H1 (cell line): ENCODE data around the gene GPR21. TPM values are rescaled to one million over a fixed set of nuclear protein-coding genes. Genes with fewer than 3 reads are reported as not detected.

Experiments
- CHD1 ChIP-seq: IDR thresholded peaks from 2 replicates; pipeline ENCODE4 v1.6.1; 2012; ENCODE audit warnings: low read depth, low read length, improper control_type of control experiment
- CREB1 ChIP-seq: IDR thresholded peaks from 2 replicates; pipeline ENCODE4 v1.6.1; 2012; ENCODE audit warnings: inconsistent platforms
- KDM5A ChIP-seq: fragments of 200-600 bp; IDR thresholded peaks from 2 replicates; pipeline ENCODE4 v1.7.1; 2012; ENCODE audit warnings: mild to moderate bottlenecking, low read length, inconsistent platforms, mixed read lengths
- PHF8 ChIP-seq: fragments of 200-600 bp; sonication (generic); conservative IDR thresholded peaks from 2 replicates; pipeline ENCODE4 v1.7.1; 2012; ENCODE audit warnings: low read depth, mild to moderate bottlenecking, inconsistent platforms, low read length, moderate library complexity
- RNF2 ChIP-seq: fragments of 200-900, 300-1000 bp; sonication (generic); IDR thresholded peaks from 2 replicates; pipeline ENCODE4 v1.7.1; 2016; ENCODE audit warnings: borderline replicate concordance, low read depth, mild to moderate bottlenecking, antibody characterized with exemption, low read length; ENCODE audit not compliant: poor library complexity, severe bottlenecking; ENCODE audit errors: missing control alignments
- polyA plus RNA-seq, 7 experiments: library from polyadenylated mRNA; depleted of rRNA in 3 of 7; stranded (reverse) in 5 of 7; unstranded in 2 of 7; fragments of >200 nt in 5 of 7; fragments of 200-250 nt in 2 of 7; gene quantifications; 1 replicate in 5 of 7; 2 replicates in 1 of 7; 4 replicates in 1 of 7; pipeline versions ENCODE4 v1.2.1 to v1.2.3, GENCODE V29; 2011 to 2013; ENCODE audit warnings: missing spikeins in 2 of 7, mixed read lengths in 2 of 7
- small RNA-seq: library from polyadenylated mRNA; stranded (forward); fragments of <200 nt; extraction: miRNeasy Mini kit (QIAGEN cat#:217004); gene quantifications from one replicate; pipeline ENCODE3, GENCODE V24; 2013; ENCODE audit not compliant: insufficient read depth
- total RNA-seq: library from RNA; stranded (reverse); fragmentation: NEBNext Ultra II Directional; extraction: Animal tissue kit (Norgen Biotek cat#: 25700); gene quantifications from 2 replicates; pipeline ENCODE4 v1.2.1, GENCODE V29; 2021
- TF ChIP-seq, protein P1 (sequence below), 3 experiments: IDR thresholded peaks; 1 replicate in 2 of 3; 2 replicates in 1 of 3; pipeline versions ENCODE4 v1.5.1 to v1.6.1; 2011; ENCODE audit warnings: low read length in 3 of 3, mild to moderate bottlenecking in 3 of 3, inconsistent platforms in 2 of 3, low read depth in 1 of 3, moderate library complexity in 1 of 3; ENCODE audit not compliant: insufficient read depth in 1 of 3; ENCODE audit errors: control extremely low read depth in 1 of 3

The GPR21 gene
- total and polyA plus RNA-seq, 2 of the 8 experiments (the other 6 are each of a cell fraction or from before 2014, with no cell fraction given): 0.58 to 0.71 TPM

DNA sequence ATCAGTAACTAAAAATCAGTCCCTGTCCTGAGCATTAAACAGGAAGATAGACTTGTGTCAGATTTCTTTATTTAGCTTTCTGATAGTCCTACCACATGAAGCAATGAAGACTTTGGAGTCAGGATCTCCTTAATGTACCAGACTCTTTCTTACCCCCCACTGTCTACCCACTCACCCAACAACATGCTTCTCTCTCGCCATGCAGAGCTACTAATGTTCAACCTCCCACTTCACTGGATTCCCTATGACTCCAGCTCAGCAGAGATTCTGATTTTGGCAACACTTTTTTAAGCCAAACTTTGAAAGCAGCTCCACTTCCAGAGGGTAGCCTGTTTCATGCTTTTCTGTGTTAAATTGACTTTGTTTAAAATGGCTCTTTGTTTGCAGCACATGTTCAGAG is 50.8 kb downstream of the GPR21 start (continued):
- TF ChIP-seq RNF2 (no peak), CHD1 (no peak), CREB1 (no peak), PHF8 (no peak), KDM5A (no peak)
- TF ChIP-seq, protein P1, sequence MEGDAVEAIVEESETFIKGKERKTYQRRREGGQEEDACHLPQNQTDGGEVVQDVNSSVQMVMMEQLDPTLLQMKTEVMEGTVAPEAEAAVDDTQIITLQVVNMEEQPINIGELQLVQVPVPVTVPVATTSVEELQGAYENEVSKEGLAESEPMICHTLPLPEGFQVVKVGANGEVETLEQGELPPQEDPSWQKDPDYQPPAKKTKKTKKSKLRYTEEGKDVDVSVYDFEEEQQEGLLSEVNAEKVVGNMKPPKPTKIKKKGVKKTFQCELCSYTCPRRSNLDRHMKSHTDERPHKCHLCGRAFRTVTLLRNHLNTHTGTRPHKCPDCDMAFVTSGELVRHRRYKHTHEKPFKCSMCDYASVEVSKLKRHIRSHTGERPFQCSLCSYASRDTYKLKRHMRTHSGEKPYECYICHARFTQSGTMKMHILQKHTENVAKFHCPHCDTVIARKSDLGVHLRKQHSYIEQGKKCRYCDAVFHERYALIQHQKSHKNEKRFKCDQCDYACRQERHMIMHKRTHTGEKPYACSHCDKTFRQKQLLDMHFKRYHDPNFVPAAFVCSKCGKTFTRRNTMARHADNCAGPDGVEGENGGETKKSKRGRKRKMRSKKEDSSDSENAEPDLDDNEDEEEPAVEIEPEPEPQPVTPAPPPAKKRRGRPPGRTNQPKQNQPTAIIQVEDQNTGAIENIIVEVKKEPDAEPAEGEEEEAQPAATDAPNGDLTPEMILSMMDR (IDR thresholded peaks at IDR 0.05; ENCODE audit: control extremely low read depth in 1 of 3, insufficient read depth in 1 of 3, low read depth in 1 of 3, low read length in 3 of 3): no peak

Small RNA genes within 50 kb of the gene (small RNA-seq; reads per million reads assigned to genes)
- gene GPR21: not detected

Other genes starting within 250 kb of the GPR21 start
- gene OR5C1, start 244.7 kb upstream of the GPR21 start, total RNA-seq: not detected in 2 replicates
- gene OR5C1, start 244.7 kb upstream of the GPR21 start, polyA plus RNA-seq (2011; rRNA removed): not detected in 2 replicates
- not detected in 2 replicates for gene OR1K1, start 233.5 kb upstream of the GPR21 start, total RNA-seq
- not detected in 2 replicates for gene OR1K1, start 233.5 kb upstream of the GPR21 start, polyA plus RNA-seq (2011; rRNA removed)
- gene PDCL, start 205.1 kb upstream of the GPR21 start, total RNA-seq: 21.8 and 24.6 TPM in 2 replicates
- 5.4 and 7.1 TPM in 2 replicates for gene PDCL, start 205.1 kb upstream of the GPR21 start, polyA plus RNA-seq (2011; rRNA removed)
- gene RC3H2, start 128.3 kb upstream of the GPR21 start, total RNA-seq: 38.4 and 40.0 TPM in 2 replicates
- 7.9 and 11.2 TPM in 2 replicates for gene RC3H2, start 128.3 kb upstream of the GPR21 start, polyA plus RNA-seq (2011; rRNA removed)
- gene ZBTB6, start 120.3 kb upstream of the GPR21 start, total RNA-seq: 9.3 and 10.0 TPM in 2 replicates
- 1.6 and 2.0 TPM in 2 replicates for gene ZBTB6, start 120.3 kb upstream of the GPR21 start, polyA plus RNA-seq (2011; rRNA removed)
- gene ZBTB26, start 102.2 kb upstream of the GPR21 start, total RNA-seq: 7.3 and 7.4 TPM in 2 replicates
- 3.6 and 5.7 TPM in 2 replicates for gene ZBTB26, start 102.2 kb upstream of the GPR21 start, polyA plus RNA-seq (2011; rRNA removed)
- 33.3 and 38.3 TPM in 2 replicates for gene RABGAP1, start 92.6 kb upstream of the GPR21 start, total RNA-seq
- gene RABGAP1, start 92.6 kb upstream of the GPR21 start, polyA plus RNA-seq (2011; rRNA removed): 11.6 and 15.7 TPM in 2 replicates
- 105 and 106 TPM in 2 replicates for gene STRBP, start 234.9 kb downstream of the GPR21 start, total RNA-seq
- 16.8 and 29.7 TPM in 2 replicates for gene STRBP, start 234.9 kb downstream of the GPR21 start, polyA plus RNA-seq (2011; rRNA removed)